ENCODE measurements around the gene TTC28.

Gene TTC28

GRCh38 chr22:27987557-27987956 lies 692.1 kb downstream of the TTC28 start:
- Histone ChIP-seq H2AFZ (ENCODE audit: low read depth, low read length, severe bottlenecking) (no peak overlapping the region), H3K9me2 (replicated peaks; ENCODE audit: insufficient read depth, low read length) (no peaks in the 10 kb centered on the region), H4K20me1 (ENCODE audit: low read depth, low read length) (no peaks in the 10 kb centered on the region), H3K9me3 (ENCODE audit: insufficient read depth, low read length) (no peaks in the 10 kb centered on the region), H3K4me2 (ENCODE audit: low read depth, low read length, poor library complexity, severe bottlenecking) (no peak overlapping the region), H3K36me3 (ENCODE audit: low read length) (no peaks in the 10 kb centered on the region), H3K4me3 (ENCODE audit: insufficient read depth, low read length, poor library complexity, severe bottlenecking) (no peak overlapping the region), H3K27me3 (ENCODE audit: low read length) (no peaks in the 10 kb centered on the region), H3K27ac (ENCODE audit: low read depth, low read length) (no peak overlapping the region), H3K79me2 (ENCODE audit: insufficient read depth, low read length) (no peaks in the 10 kb centered on the region), H3K9ac (ENCODE audit: low read length) (no peak overlapping the region), H3F3A (ENCODE audit: insufficient read depth) (no peaks in the 10 kb centered on the region)
- TF ChIP-seq CTCF (IDR thresholded peaks at IDR 0.05; ENCODE audit: insufficient read depth, low read length, poor library complexity, severe bottlenecking) (no peak), EZH2phosphoT487 (conservative IDR thresholded peaks at IDR 0.05; ENCODE audit: low read length) (no peak)

GRCh38 chr22:27986937-27987336 lies 692.7 kb downstream of the TTC28 start:
- H3K9ac ChIP-seq (ENCODE audit: low read length) = no peak overlapping the region
- no peaks in the 10 kb centered on the region for H4K20me1 ChIP-seq (ENCODE audit: low read depth, low read length)
- no peak overlapping the region for H3K4me2 ChIP-seq (ENCODE audit: low read depth, low read length, poor library complexity, severe bottlenecking)
- no peak overlapping the region for H3K4me3 ChIP-seq (ENCODE audit: insufficient read depth, low read length, poor library complexity, severe bottlenecking)
- no peaks in the 10 kb centered on the region for H3K9me2 ChIP-seq (replicated peaks; ENCODE audit: insufficient read depth, low read length)
- H3K79me2 ChIP-seq (ENCODE audit: insufficient read depth, low read length) = no peaks in the 10 kb centered on the region
- no peaks in the 10 kb centered on the region for H3F3A ChIP-seq (ENCODE audit: insufficient read depth)
- H3K27me3 ChIP-seq (ENCODE audit: low read length) = no peaks in the 10 kb centered on the region
- TF ChIP-seq CTCF (IDR thresholded peaks at IDR 0.05; ENCODE audit: insufficient read depth, low read length, poor library complexity, severe bottlenecking) (no peak), EZH2phosphoT487 (conservative IDR thresholded peaks at IDR 0.05; ENCODE audit: low read length) (no peak)
- H2AFZ ChIP-seq (ENCODE audit: low read depth, low read length, severe bottlenecking) = no peak overlapping the region
- no peaks in the 10 kb centered on the region for H3K9me3 ChIP-seq (ENCODE audit: insufficient read depth, low read length)
- no peak overlapping the region for H3K27ac ChIP-seq (ENCODE audit: low read depth, low read length)
- H3K36me3 ChIP-seq (ENCODE audit: low read length) = no peaks in the 10 kb centered on the region

GRCh38 chr22:27986459-27986858 lies 693.2 kb downstream of the TTC28 start:
- no peaks in the 10 kb centered on the region for H3K79me2 ChIP-seq (ENCODE audit: insufficient read depth, low read length)
- H3K27ac ChIP-seq (ENCODE audit: low read depth, low read length) = no peak overlapping the region
- H3K9me2 ChIP-seq (replicated peaks; ENCODE audit: insufficient read depth, low read length) = no peaks in the 10 kb centered on the region
- H3K27me3 ChIP-seq (ENCODE audit: low read length) = no peaks in the 10 kb centered on the region
- no peaks in the 10 kb centered on the region for H3F3A ChIP-seq (ENCODE audit: insufficient read depth)
- no peaks in the 10 kb centered on the region for H3K36me3 ChIP-seq (ENCODE audit: low read length)
- H4K20me1 ChIP-seq (ENCODE audit: low read depth, low read length) = no peaks in the 10 kb centered on the region
- H3K9ac ChIP-seq (ENCODE audit: low read length) = no peak overlapping the region
- H3K4me3 ChIP-seq (ENCODE audit: insufficient read depth, low read length, poor library complexity, severe bottlenecking) = no peak overlapping the region
- no peak overlapping the region for H2AFZ ChIP-seq (ENCODE audit: low read depth, low read length, severe bottlenecking)
- H3K4me2 ChIP-seq (ENCODE audit: low read depth, low read length, poor library complexity, severe bottlenecking) = no peak overlapping the region
- H3K9me3 ChIP-seq (ENCODE audit: insufficient read depth, low read length) = no peaks in the 10 kb centered on the region
- TF ChIP-seq EZH2phosphoT487 (conservative IDR thresholded peaks at IDR 0.05; ENCODE audit: low read length) (no peak), CTCF (IDR thresholded peaks at IDR 0.05; ENCODE audit: insufficient read depth, low read length, poor library complexity, severe bottlenecking) (no peak)

Data from SU-DHL-6 (cell line).